K562 (cell line): ENCODE data around the gene PYCR2. TPM values are rescaled to one million over a fixed set of nuclear protein-coding genes. Genes with fewer than 3 reads are reported as not detected.
A peak's percentile ranks its signal among the peaks of the same experiment; 100 is the strongest.

Source experiments
- ATF4 ChIP-seq: fragments of 450-650 bp; formaldehyde crosslinking; IDR thresholded peaks from 2 replicates; pipeline ENCODE4 v1.4.0; 2022; ENCODE audit warnings: mild to moderate bottlenecking, moderate library complexity
- CTBP1 ChIP-seq: fragments of 450-650 bp; IDR thresholded peaks from 2 replicates; pipeline ENCODE4 v1.6.1; 2016; ENCODE audit warnings: borderline replicate concordance
- E4F1 ChIP-seq: fragments of 250-450 bp; sonication (Bioruptor Pico); IDR thresholded peaks from 2 replicates; pipeline ENCODE4 v1.5.0; 2021; ENCODE audit warnings: mild to moderate bottlenecking, borderline replicate concordance
- EGR1 ChIP-seq: fragments of 450-650 bp; conservative IDR thresholded peaks from 2 replicates; pipeline ENCODE4 v1.6.1; 2017; ENCODE audit warnings: mild to moderate bottlenecking
- FOXM1 ChIP-seq, 2 experiments: fragments of 450-650 bp in 1 of 2; sonication (generic) in 1 of 2; formaldehyde crosslinking in 1 of 2; IDR thresholded peaks; 2 replicates each; pipeline versions ENCODE4 v1.6.1 to v1.9.0; 2017 to 2022; ENCODE audit warnings: low read depth in 2 of 2, mild to moderate bottlenecking in 2 of 2, missing genetic modification reagents in 1 of 2, moderate library complexity in 1 of 2
- HIVEP1 ChIP-seq: fragments of 250-450 bp; sonication (Bioruptor Pico); IDR thresholded peaks from 2 replicates; pipeline ENCODE4 v1.4.0; 2020; ENCODE audit warnings: mild to moderate bottlenecking
- HNRNPUL1 ChIP-seq: fragments of 200-400 bp; formaldehyde crosslinking; IDR thresholded peaks from 2 replicates; pipeline ENCODE4 v1.6.1; 2017; ENCODE audit warnings: low read length
- IFI16 ChIP-seq: fragments of 250-450 bp; sonication (Bioruptor Pico); IDR thresholded peaks from 2 replicates; pipeline ENCODE4 v2.1.2; 2022; ENCODE audit warnings: mild to moderate bottlenecking, inconsistent platforms
- KHSRP ChIP-seq: fragments of 450-650 bp; IDR thresholded peaks from 2 replicates; pipeline ENCODE4 v1.6.1; 2017
- MITF ChIP-seq: IDR thresholded peaks from 2 replicates; pipeline ENCODE4 v1.6.1; 2014; ENCODE audit warnings: antibody characterized with exemption
- NFXL1 ChIP-seq: fragments of 450-650 bp; formaldehyde crosslinking; IDR thresholded peaks from 2 replicates; pipeline ENCODE4 v1.4.0; 2021; ENCODE audit warnings: mild to moderate bottlenecking
- RAD21 ChIP-seq, 2 experiments: fragments of 250-450 bp in 1 of 2; fragments of 450-650 bp in 1 of 2; sonication (Bioruptor Pico) in 1 of 2; formaldehyde crosslinking in 1 of 2; IDR thresholded peaks in 1 of 2; conservative IDR thresholded peaks in 1 of 2; 2 replicates each; pipeline versions ENCODE4 v1.4.0 to v1.8.0; 2020 to 2022; ENCODE audit warnings: mild to moderate bottlenecking in 2 of 2, moderate library complexity in 1 of 2
- SAP30 ChIP-seq: fragments of 200-600 bp; sonication (generic); IDR thresholded peaks from 2 replicates; pipeline ENCODE4 v1.6.1; 2012; ENCODE audit warnings: borderline replicate concordance, low read depth, mild to moderate bottlenecking, moderate library complexity, low read length, control low read depth, inconsistent platforms; ENCODE audit not compliant: insufficient read depth, poor library complexity, severe bottlenecking
- ZNF592 ChIP-seq: fragments of 450-650 bp; IDR thresholded peaks from 2 replicates; pipeline ENCODE4 v1.6.1; 2017; ENCODE audit warnings: antibody characterized with exemption, mild to moderate bottlenecking
- ZNF766 ChIP-seq: fragments of 200-800 bp; sonication (Bioruptor generic); conservative IDR thresholded peaks from 2 replicates; pipeline ENCODE4 v1.6.1; 2016; ENCODE audit warnings: missing genetic modification characterization, missing compliant biosample characterization
- polyA plus RNA-seq, 8 experiments: library from polyadenylated mRNA; depleted of rRNA in 4 of 8; stranded (reverse) in 5 of 8; unstranded in 3 of 8; fragments of >200 nt; fragmentation: Nextera tagmentation in 2 of 8; fragmentation: Illumina TruSeq in 1 of 8; extraction: Ambion mirVana in 2 of 8; extraction: Trizol in 1 of 8; gene quantifications; 2 replicates each; pipeline versions ENCODE4 v1.2.1 to v1.2.3, GENCODE V29; 2011 to 2014; ENCODE audit warnings: inconsistent platforms in 1 of 8, missing spikeins in 1 of 8
- total RNA-seq, 7 experiments: library from RNA; depleted of rRNA in 6 of 7; stranded (reverse); fragments of >200 nt in 6 of 7; fragmentation: Illumina TruSeq in 2 of 7; extraction: Trizol in 2 of 7; gene quantifications; 2 replicates each; pipeline versions ENCODE4 v1.2.1 to v1.2.3, GENCODE V29; 2011 to 2021; ENCODE audit warnings: low replicate concordance in 1 of 7

PYCR2 gene
- total and polyA plus RNA-seq, 9 of the 15 experiments (the other 6 are each of a cell fraction or from before 2014, with no cell fraction given) = 5.5 to 219 (median 127) TPM

- peak; percentile 52; the same call in 1 of the 2 replicates for TF ChIP-seq ZNF766 (CRISPR knock-in tag)
- TF ChIP-seq RAD21 (CRISPR knock-in tag; conservative IDR thresholded peaks at IDR 0.05 in 1 of 2, IDR thresholded peaks at IDR 0.05 in 1 of 2) = peak in 1 of 2 experiments; percentile 12; a peak in 1 of 4 replicates
- no peak for TF ChIP-seq HIVEP1 (CRISPR knock-in tag)
- TF ChIP-seq CTBP1 = peak; percentile 41; the same call in 1 of the 2 replicates
- no peak for TF ChIP-seq NFXL1 (CRISPR knock-in tag)
- TF ChIP-seq E4F1 (CRISPR knock-in tag) = no peak
- TF ChIP-seq ZNF592 = peak; percentile 91
- TF ChIP-seq ATF4 = 0 out of 2 replicates have a peak, but pooled peaks have one; percentile 2
- TF ChIP-seq KHSRP = no peak
- TF ChIP-seq SAP30 = no peak
- peak; percentile 46 for TF ChIP-seq MITF
- TF ChIP-seq FOXM1 (IDR thresholded peaks at IDR 0.05; ENCODE audit: low read depth) = peak; percentile 48; the same call in 1 of the 2 replicates
- TF ChIP-seq FOXM1 (CRISPR knock-in tag; IDR thresholded peaks at IDR 0.05; ENCODE audit: low read depth) = no peak
- TF ChIP-seq IFI16 (CRISPR knock-in tag) = no peak
- no peak for TF ChIP-seq HNRNPUL1
- TF ChIP-seq EGR1 = peak; percentile 84
These were observed 7.5 kb upstream of the PYCR2 start (continued) for GRCh38 chr1:225931270-225932136.
